Measurements from ENCODE around the gene YLPM1. TPM values are rescaled to one million over a fixed set of nuclear protein-coding genes. Genes with fewer than 3 reads are reported as not detected.

Gene YLPM1
- polyA plus RNA-seq, 3 donors, result 2.9 to 19.2 (median 6.2) TPM

DNA sequence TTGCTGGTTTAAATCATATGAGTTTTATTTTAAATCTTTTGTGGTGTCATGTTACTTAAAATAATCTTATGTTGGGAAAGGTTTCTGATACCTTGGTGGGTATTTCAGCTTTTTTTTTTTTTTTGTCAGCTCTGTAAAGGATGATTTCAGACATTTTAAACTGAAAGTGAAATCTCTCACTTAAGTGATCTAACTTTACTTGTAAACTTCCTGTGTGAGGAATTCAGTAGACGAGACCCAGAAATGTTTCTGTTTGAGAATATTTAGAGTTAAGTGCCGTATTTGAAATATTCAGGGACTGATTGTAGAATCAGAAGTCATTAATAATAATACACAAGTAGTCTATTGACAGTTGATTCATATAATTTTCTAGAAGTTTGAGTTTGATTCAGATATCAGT, 75.0 kb downstream of the YLPM1 start:
- TF ChIP-seq CTCF (IDR thresholded peaks at IDR 0.05), result no peak
- no peak overlapping the region for H3K4me3 Mint-ChIP-seq

DNA sequence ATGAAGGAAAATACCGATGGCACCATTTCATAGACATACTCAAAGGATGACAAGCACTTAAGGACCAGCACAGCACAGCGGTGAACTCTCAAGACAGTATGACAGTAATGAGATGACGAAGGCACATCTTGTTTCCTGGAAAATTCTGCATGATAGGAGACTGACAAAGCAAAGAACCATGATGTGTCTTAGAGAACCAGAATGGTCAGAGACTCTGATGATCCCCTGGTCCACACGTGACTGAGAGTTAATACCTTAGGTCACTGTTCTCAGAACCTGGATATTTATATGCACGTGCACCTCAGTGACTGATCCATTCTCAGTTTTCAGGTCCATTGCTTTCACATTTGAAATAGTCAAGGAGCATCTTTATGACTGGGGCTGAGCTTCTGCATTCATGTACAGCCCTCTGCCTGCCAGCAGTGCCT, 77.5 kb downstream of the YLPM1 start:
- no peak overlapping the region for H3K27ac Mint-ChIP-seq
- Histone ChIP-seq H3K27me3 (ENCODE audit: control insufficient read depth in 2 of 2, insufficient read depth in 2 of 2, low read length in 2 of 2) (no peaks in the 10 kb centered on the region), H3K36me3 (replicated peaks in 1 of 2; ENCODE audit: control insufficient read depth in 1 of 2, insufficient read depth in 2 of 2, low read length in 2 of 2) (peaks cover 14 to 37% of the 10 kb centered on the region in 2 donors), H3K4me1 (ENCODE audit: control insufficient read depth in 1 of 2, insufficient read depth in 2 of 2, low read length in 2 of 2) (peaks cover 14 to 18% of the 10 kb centered on the region in 2 donors), H3K4me2 (replicated peaks; ENCODE audit: extremely low read depth, low read length, poor library complexity, severe bottlenecking) (no peak overlapping the region), H3K4me3 (replicated peaks in 1 of 3; ENCODE audit: low read depth in 2 of 3, low read length in 3 of 3) (no peak overlapping the region), H2AFZ (ENCODE audit: insufficient read depth, low read depth, low read length, poor library complexity, severe bottlenecking) (no peak overlapping the region), H4K20me1 (ENCODE audit: insufficient read depth, low read length) (no peaks in the 10 kb centered on the region), H3K9me3 (replicated peaks in 1 of 2; ENCODE audit: control insufficient read depth in 1 of 2, insufficient read depth in 1 of 2, low read length in 2 of 2) (no peaks in the 10 kb centered on the region), H3K79me2 (ENCODE audit: insufficient read depth, low read length) (no peaks in the 10 kb centered on the region), H3K9ac (ENCODE audit: insufficient read depth, low read length, poor library complexity, severe bottlenecking) (no peak overlapping the region), H3K27ac (ENCODE audit: low read depth in 1 of 2, low read length in 2 of 2) (no peak overlapping the region)
- H3K36me3 Mint-ChIP-seq, result peaks cover 21 to 33% of the 10 kb centered on the region in 2 donors
- peaks cover 0 to 2% (median 0%) of the 10 kb centered on the region in 3 donors for H3K27me3 Mint-ChIP-seq (ENCODE audit: low read depth in 3 of 3)
- H3K4me1 Mint-ChIP-seq, result peaks cover 23% of the 10 kb centered on the region
- H3K4me3 Mint-ChIP-seq, result no peak overlapping the region
- DNase-seq, result no peak
- intact Hi-C loops (cut with micrococcal nuclease), result no loop called here
- no peaks in the 10 kb centered on the region for H3K9me3 Mint-ChIP-seq
- TF ChIP-seq CTCF (IDR thresholded peaks at IDR 0.05), result no peak
- WGBS (ENCODE audit: insufficient coverage), result 93% methylated on average over 5 of the region's 5 CpGs

More for the DNA sequence above, 75.0 kb downstream of the YLPM1 start:
- Histone ChIP-seq H3K4me2 (replicated peaks; ENCODE audit: extremely low read depth, low read length, poor library complexity, severe bottlenecking) (no peak overlapping the region), H2AFZ (ENCODE audit: insufficient read depth, low read depth, low read length, poor library complexity, severe bottlenecking) (no peak overlapping the region), H3K36me3 (replicated peaks in 1 of 2; ENCODE audit: control insufficient read depth in 1 of 2, insufficient read depth in 2 of 2, low read length in 2 of 2) (peaks cover 26 to 57% of the 10 kb centered on the region in 2 donors), H3K27ac (ENCODE audit: low read depth in 1 of 2, low read length in 2 of 2) (peak overlapping the region in 1 of 2 donors; percentile 45), H3K27me3 (ENCODE audit: control insufficient read depth in 2 of 2, insufficient read depth in 2 of 2, low read length in 2 of 2) (no peaks in the 10 kb centered on the region), H3K4me3 (replicated peaks in 1 of 3; ENCODE audit: low read depth in 2 of 3, low read length in 3 of 3) (no peak overlapping the region), H3K79me2 (ENCODE audit: insufficient read depth, low read length) (no peaks in the 10 kb centered on the region), H3K4me1 (ENCODE audit: control insufficient read depth in 1 of 2, insufficient read depth in 2 of 2, low read length in 2 of 2) (peaks cover 14 to 18% of the 10 kb centered on the region in 2 donors), H3K9ac (ENCODE audit: insufficient read depth, low read length, poor library complexity, severe bottlenecking) (no peak overlapping the region), H4K20me1 (ENCODE audit: insufficient read depth, low read length) (no peaks in the 10 kb centered on the region), H3K9me3 (replicated peaks in 1 of 2; ENCODE audit: control insufficient read depth in 1 of 2, insufficient read depth in 1 of 2, low read length in 2 of 2) (no peaks in the 10 kb centered on the region)
- DNase-seq, result no peak
- peak overlapping the region in 2 of 7 donors; percentile 68 to 70 for H3K27ac Mint-ChIP-seq
- H3K4me1 Mint-ChIP-seq, result peaks cover 23% of the 10 kb centered on the region
- peaks cover 0 to 2% (median 0%) of the 10 kb centered on the region in 3 donors for H3K27me3 Mint-ChIP-seq (ENCODE audit: low read depth in 3 of 3)
- intact Hi-C loops (cut with micrococcal nuclease), result no loop called here
- H3K36me3 Mint-ChIP-seq, result peaks cover 36 to 47% of the 10 kb centered on the region in 2 donors
- WGBS (ENCODE audit: insufficient coverage), result no CpG with 5 or more reads among the region's 2 CpGs
- no peaks in the 10 kb centered on the region for H3K9me3 Mint-ChIP-seq
